Measurements from ENCODE around the gene CCPG1.

- TF ChIP-seq POLR2AphosphoS5 (IDR thresholded peaks at IDR 0.05; ENCODE audit: low read depth, low read length), result no peak
- TF ChIP-seq POLR2A (IDR thresholded peaks at IDR 0.05; ENCODE audit: low read depth, low read length), result no peak
- TF ChIP-seq TAF1 (IDR thresholded peaks at IDR 0.05; ENCODE audit: borderline replicate concordance, low read depth, low read length), result no peak
Observed at GRCh38 chr15:55358471-55358870, 49.7 kb downstream of the CCPG1 start.

Measured in GM12892 (cell line).